Sciatic nerve (tissue), 2 donors: ENCODE data around the gene MGMT. TPM values are rescaled to one million over a fixed set of nuclear protein-coding genes. Genes with fewer than 3 reads are reported as not detected.

Experiments used
- ATAC-seq: fragments of 200-7000 bp; cut with Tn5 transposase; one replicate; pipeline ENCODE4 v1.9.1; 2020; ENCODE audit warnings: mild to moderate bottlenecking, moderate library complexity
- DNase-seq: peaks from one replicate; pipeline ENCODE4 v3.0.0-alpha.2; 2020; ENCODE audit warnings: low spot score
- intact Hi-C: fragments of 100-400 bp; cut with DNase I; formaldehyde crosslinking; loops from one replicate; pipeline ENCODE4 v1.14.2; 2022
- total RNA-seq: library from RNA; stranded (reverse); fragmentation: NEBNext Ultra II Directional; extraction: Animal tissue kit (Norgen Biotek cat#: 25700); gene quantifications from one replicate; pipeline ENCODE4 v1.2.1, GENCODE V29; 2021
- donor health status: DM: no; HTN: no; CAD: no.
- donor health status: DM: no; HTN: no; CAD: no.

Gene MGMT
- total RNA-seq, 1 donor from 2014 or later = 24.5 TPM

DNA sequence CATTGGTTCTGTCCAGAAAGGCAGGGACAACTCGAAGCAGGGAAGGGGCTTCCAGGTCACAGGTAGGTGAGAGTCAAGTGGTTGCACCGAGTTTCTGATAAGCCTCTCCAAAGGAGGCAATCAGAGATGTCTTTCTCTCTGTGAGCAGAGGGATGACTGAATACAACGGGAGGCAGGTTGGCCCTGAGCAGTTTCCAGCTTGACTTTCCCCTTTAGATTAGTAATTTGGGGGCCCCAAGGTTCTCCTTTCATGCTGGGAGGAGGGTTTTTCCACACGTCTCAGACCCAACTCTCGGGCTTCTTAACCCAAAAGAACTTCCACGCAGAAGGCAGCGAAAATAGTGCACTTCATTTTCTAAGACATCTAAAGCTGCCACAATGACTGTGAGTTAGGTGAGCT, 189.6 kb downstream of the MGMT start:
- ATAC-seq (no peak), DNase-seq (no peak)
- intact Hi-C loops = no loop called here

- intact Hi-C loops = no loop called here
- no peak for ATAC-seq
Measured at GRCh38 chr10:129657297-129658017, 190.4 kb downstream of the MGMT start.

DNA sequence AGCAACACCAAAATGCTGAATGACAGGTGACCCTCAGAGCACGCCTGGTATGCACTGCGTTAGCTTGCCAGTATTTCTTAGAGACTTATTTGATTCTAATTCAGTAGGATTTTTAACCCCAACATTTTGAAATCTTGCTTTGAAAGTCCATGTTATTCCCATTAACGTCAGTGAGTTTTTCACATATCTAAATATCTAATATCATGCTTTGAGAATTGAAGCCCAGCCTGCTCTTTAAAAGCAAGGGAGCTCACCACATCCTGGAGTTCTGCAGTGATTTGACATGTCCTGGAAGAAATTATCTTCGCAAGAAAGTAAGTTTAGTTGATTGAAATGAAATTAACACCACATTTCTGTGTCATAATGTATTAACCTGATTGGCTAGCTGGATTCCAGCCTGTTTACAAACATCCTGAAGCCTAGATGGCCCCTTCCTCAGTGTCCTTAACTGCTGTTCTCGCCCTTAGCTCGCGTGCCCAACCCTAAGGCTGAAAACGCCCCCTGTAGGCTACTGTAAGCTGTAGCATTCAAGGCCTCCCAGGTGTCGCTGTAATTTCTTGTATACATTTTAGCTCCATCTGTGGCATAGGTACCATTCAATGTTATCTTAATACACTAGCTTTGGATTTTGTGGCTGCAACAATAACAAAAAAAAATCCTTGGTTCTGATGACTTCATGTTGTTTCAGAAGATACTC, 191.5 kb downstream of the MGMT start:
- intact Hi-C loops = no loop called here
- ATAC-seq = no peak
- no peak for DNase-seq

More at GRCh38 chr10:129657297-129658017, 190.4 kb downstream of the MGMT start:
- no peak for DNase-seq

- DNase-seq = no peak
- ATAC-seq = peak; percentile 63
- intact Hi-C loops = no loop called here
Measured at GRCh38 chr10:129659508-129660268, 192.6 kb downstream of the MGMT start.

DNA sequence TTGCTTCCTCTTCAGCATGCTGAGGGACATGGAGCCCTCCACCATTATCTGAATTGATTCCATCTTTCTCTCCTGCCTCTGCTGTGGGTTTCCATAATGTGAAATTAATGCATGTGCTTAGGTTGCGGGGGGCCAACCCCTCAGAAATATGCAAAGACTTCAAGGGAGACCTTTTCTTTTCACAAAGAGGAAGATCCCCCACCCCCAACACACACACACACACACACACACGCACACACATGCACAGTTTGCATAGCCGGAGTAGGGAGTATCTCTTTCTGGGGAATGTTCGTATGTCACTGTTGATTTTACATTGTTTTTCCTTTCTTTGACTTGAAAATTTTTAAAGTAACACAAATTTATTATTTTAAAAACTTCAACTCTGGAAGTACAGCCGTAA, 193.5 kb downstream of the MGMT start:
- ATAC-seq (no peak), DNase-seq (no peak)
- intact Hi-C loops = no loop called here

GRCh38 chr10:129662426-129662825, 195.4 kb downstream of the MGMT start:
- DNase-seq = no peak
- intact Hi-C loops = no loop called here
- ATAC-seq = no peak

DNA sequence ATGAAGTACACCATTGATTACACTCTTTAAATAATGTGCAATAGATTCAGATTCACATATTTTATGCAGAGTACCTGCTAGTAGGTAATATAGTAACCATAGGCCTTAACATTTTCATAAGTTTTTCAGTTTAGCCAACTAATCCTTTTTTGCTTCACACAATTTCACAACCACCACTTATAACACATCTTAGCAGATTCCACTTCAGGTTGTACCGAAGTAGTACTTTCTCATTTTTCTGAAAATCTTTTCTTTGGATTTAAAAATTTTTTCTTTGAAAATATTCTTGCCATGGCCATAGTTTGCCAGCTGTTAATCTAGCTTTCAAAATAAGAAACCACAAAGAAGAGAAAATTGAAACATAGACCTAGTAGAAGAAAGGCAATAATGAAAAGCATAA, 203.1 kb downstream of the MGMT start:
- no peak for ATAC-seq

GRCh38 chr10:129673292-129673691, 206.3 kb downstream of the MGMT start:
- no peak for ATAC-seq
- intact Hi-C loops = no loop called here
- no peak for DNase-seq

More for the DNA sequence above, 203.1 kb downstream of the MGMT start:
- intact Hi-C loops = no loop called here
- DNase-seq = no peak

DNA sequence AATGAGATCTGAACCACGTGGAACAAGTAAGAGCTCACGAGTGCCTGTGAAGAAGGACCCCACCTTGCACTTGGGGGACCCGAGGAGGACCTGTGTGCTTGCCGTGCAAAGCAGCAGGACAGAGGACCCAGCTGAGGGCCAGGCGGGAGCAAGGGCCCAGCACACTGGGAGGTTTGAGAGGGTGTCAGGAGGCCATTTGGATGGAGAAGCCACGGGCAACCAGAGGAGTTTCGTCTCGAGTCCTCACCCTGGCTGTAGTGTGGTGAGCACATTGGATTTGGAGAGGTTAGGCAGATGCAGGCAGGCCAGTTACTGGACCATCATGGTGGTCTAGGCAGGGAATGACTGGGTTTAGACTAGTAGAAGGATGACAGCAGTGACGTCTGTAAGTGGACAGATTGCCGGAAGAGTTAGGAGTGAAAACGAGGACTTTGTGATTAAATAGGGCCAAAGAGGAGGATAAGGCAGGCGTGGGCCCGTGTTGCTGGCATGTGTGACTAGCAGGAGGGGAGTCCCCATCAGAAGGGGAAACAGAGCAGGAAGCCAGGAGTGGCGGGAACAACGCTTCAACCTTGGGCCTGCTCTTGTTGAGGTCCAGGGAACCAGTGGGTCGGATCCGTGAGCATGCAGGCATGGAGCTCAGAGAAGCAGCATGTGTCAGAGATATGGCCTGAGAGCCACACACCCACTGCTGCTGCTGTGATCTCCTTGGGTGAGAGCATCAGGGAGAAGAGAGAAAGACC, 208.2 kb downstream of the MGMT start:
- intact Hi-C loops = no loop called here
- ATAC-seq (no peak), DNase-seq (no peak)

DNA sequence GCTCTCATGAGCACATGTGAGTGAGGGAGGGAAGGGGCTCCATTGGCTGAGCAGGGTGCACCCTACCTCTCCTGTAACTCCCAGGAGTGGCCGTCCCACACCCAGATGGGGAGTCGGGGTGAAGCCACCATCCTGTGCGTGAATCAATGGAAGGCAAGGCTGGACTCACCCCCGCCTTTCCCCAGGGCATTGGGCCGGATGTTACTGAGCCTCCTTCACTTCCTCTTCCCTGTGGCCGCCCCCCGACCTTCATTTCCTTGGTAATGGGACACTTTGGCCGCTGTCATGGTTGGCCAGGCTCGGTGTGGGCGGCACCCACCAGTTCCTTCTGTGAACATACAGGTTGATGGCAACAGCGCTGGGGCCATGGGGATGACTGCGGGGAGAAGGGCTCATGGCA, 209.0 kb downstream of the MGMT start:
- DNase-seq = no peak
- intact Hi-C loops = no loop called here
- no peak for ATAC-seq

GRCh38 chr10:129677377-129677927, 210.4 kb downstream of the MGMT start:
- intact Hi-C loops = no loop called here
- no peak for DNase-seq
- no peak for ATAC-seq

DNA sequence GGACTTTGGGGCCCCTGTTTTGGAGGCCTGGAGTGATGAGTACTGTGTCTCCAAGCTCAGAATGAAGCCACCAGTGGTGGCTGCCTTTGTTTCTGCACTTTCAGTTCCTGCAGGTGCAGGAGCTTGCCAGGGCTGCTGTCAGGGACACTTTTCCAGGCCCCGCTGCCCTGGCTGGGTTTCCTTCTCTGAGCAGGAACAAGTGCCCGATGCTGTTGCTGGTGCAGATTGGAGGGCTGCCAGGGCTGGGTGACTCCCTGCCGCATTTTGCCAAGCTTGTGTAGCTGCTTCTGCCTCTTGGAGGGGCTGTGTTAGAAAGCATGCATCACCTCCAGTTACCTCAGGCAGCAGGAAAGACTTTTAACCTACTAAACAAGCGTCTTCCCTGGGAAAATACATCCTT, 211.1 kb downstream of the MGMT start:
- intact Hi-C loops = no loop called here

GRCh38 chr10:129679207-129679606, 212.2 kb downstream of the MGMT start:
- intact Hi-C loops = no loop called here
- ATAC-seq = no peak

More for the DNA sequence above, 211.1 kb downstream of the MGMT start:
- DNase-seq = no peak
- no peak for ATAC-seq

DNA sequence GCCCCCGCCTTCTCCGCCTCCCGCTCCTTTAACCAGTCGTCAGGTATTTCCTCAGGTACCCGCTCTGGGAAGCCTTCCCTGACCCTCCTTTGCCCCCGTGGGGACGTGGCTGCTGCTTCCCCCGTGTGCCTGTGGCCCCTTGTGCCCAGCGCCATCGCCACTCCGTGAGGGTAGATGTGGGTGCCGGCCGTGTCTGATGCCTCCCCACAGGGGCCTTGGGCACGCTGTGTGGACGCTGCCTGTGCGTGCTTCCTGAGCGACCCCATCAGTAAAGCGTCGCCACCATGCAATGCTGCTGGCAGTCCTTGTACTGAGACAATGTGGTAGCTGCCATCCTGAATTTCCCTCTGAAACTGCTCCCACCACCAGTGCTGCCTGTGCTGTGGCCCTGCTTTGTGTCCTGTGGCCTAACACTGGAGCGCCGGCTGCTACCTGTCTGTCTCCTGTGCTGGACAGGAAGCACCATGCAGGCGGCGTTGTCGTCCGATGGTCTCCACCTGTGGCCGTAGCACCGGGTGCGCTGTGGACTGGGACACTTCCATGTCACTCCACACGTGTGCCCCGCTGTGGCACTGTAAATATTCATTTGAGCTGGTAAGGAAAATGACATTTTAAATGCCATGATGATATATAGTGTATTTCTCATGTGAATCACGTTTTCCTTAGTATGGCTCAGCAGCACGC, 213.8 kb downstream of the MGMT start:
- ATAC-seq = no peak
- intact Hi-C loops = no loop called here
- DNase-seq = no peak

More at GRCh38 chr10:129679207-129679606, 212.2 kb downstream of the MGMT start:
- no peak for DNase-seq

GRCh38 chr10:129681856-129682255, 214.8 kb downstream of the MGMT start:
- ATAC-seq (no peak), DNase-seq (no peak)
- intact Hi-C loops = no loop called here

DNA sequence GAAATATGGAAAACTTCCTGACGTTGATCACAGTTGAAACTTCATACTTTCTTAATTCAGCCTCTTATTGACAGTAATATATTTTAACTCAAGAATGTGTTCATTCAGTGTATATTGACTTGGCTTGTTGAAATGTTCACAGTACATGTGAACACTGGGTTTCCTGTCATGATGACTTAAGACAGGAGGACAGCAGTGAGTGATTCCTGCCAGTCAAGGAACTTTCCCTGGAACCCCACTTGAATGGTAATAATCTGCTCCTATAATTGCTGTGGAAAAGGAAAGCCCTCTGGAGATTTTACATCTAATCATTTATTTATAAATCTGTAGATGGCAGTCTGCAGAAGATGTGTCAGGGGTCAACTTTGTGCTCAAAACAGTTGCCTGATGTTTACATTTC, 216.5 kb downstream of the MGMT start:
- DNase-seq = no peak

GRCh38 chr10:129683920-129684319, 216.9 kb downstream of the MGMT start:
- DNase-seq = no peak
- intact Hi-C loops = no loop called here
- ATAC-seq = no peak

More for the DNA sequence above, 216.5 kb downstream of the MGMT start:
- intact Hi-C loops = no loop called here
- no peak for ATAC-seq

DNA sequence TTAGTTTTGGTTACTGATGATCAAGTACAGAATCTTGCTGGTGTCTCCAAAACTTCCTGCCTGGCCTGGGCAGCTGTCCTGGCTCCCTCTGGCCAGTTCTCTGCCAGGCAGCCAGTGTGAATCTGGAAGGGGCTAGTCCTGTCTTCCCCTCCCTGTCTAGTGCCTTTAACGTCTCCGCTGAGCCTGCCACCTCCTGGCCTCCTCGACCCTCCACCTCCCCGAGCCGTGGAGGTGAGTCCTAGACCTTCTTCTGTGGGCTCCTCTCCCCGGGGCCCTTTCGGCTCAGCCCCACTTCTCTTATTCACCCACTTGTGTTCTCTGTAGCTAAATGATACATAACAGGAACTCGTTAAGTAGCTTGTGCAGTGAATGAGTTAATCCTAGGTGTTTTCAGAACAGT, 218.2 kb downstream of the MGMT start:
- intact Hi-C loops = no loop called here
- DNase-seq (no peak), ATAC-seq (no peak)
